SK-N-SH treated with all-trans-retinoic acid at 6 μM for 48 hours (cell line): ENCODE results near the gene CHRNA10.
"Not testable (repeated sequence)": the region's sequence is repeated elsewhere in the genome, so short reads cannot be mapped to it uniquely, and the experiment has no call there.

Experiments used
- ATAC-seq: fragments of 200-7000 bp; cut with Tn5 transposase; 3 replicates; pipeline ENCODE4 v1.9.1; 2020; ENCODE audit warnings: mild to moderate bottlenecking, moderate library complexity
- ARNTL ChIP-seq: fragments of 450-650 bp; formaldehyde crosslinking; IDR thresholded peaks from 2 replicates; pipeline ENCODE4 v1.5.0; 2020; ENCODE audit warnings: low read depth, mild to moderate bottlenecking, moderate library complexity, borderline replicate concordance
- BACH2 ChIP-seq: fragments of 250-450 bp; sonication (Bioruptor Pico); IDR thresholded peaks from 2 replicates; pipeline ENCODE4 v1.9.0; 2021; ENCODE audit warnings: mild to moderate bottlenecking, borderline replicate concordance
- CREB5 ChIP-seq: fragments of 250-450 bp; sonication (Bioruptor Pico); IDR thresholded peaks from 2 replicates; pipeline ENCODE4 v1.5.1; 2020; ENCODE audit warnings: low read depth, mild to moderate bottlenecking, moderate library complexity
- CSRNP3 ChIP-seq: fragments of 250-450 bp; sonication (Bioruptor Pico); IDR thresholded peaks from 2 replicates; pipeline ENCODE4 v1.5.1; 2021; ENCODE audit warnings: mild to moderate bottlenecking, moderate library complexity
- ESRRG ChIP-seq: fragments of 250-450 bp; sonication (Bioruptor Pico); IDR thresholded peaks from 2 replicates; pipeline ENCODE4 v1.6.1; 2021; ENCODE audit warnings: mild to moderate bottlenecking
- GLIS3 ChIP-seq: fragments of 250-450 bp; sonication (Bioruptor Pico); IDR thresholded peaks from 2 replicates; pipeline ENCODE4 v1.5.0; 2020; ENCODE audit warnings: mild to moderate bottlenecking, moderate library complexity
- ISL1 ChIP-seq: fragments of 250-450 bp; sonication (Bioruptor Pico); IDR thresholded peaks from 2 replicates; pipeline ENCODE4 v2.1.2; 2022; ENCODE audit warnings: mild to moderate bottlenecking, moderate library complexity
- OSR1 ChIP-seq: fragments of 250-450 bp; sonication (Bioruptor Pico); IDR thresholded peaks from 2 replicates; pipeline ENCODE4 v1.8.0; 2022; ENCODE audit warnings: moderate library complexity, mild to moderate bottlenecking, inconsistent platforms
- POU6F1 ChIP-seq: fragments of 250-450 bp; sonication (Bioruptor Pico); IDR thresholded peaks from 2 replicates; pipeline ENCODE4 v1.8.0; 2021; ENCODE audit warnings: low read depth, mild to moderate bottlenecking, moderate library complexity, borderline replicate concordance
- PPARA ChIP-seq: fragments of 250-450 bp; sonication (Bioruptor Pico); IDR thresholded peaks from 2 replicates; pipeline ENCODE4 v1.5.0; 2020; ENCODE audit warnings: mild to moderate bottlenecking, borderline replicate concordance
- SNAI2 ChIP-seq: fragments of 250-450 bp; sonication (Bioruptor Pico); IDR thresholded peaks from 2 replicates; pipeline ENCODE4 v1.5.0; 2020; ENCODE audit warnings: mild to moderate bottlenecking, moderate library complexity
- TCF4 ChIP-seq: fragments of 250-450 bp; sonication (Bioruptor Pico); IDR thresholded peaks from 2 replicates; pipeline ENCODE4 v1.8.0; 2021; ENCODE audit warnings: mild to moderate bottlenecking, moderate library complexity, borderline replicate concordance
- TOX ChIP-seq: fragments of 250-450 bp; sonication (Bioruptor Pico); IDR thresholded peaks from 2 replicates; pipeline ENCODE4 v1.8.0; 2021; ENCODE audit warnings: mild to moderate bottlenecking, moderate library complexity, borderline replicate concordance
- TSHZ2 ChIP-seq: fragments of 250-450 bp; sonication (Bioruptor Pico); IDR thresholded peaks from 2 replicates; pipeline ENCODE4 v1.5.0; 2020; ENCODE audit warnings: mild to moderate bottlenecking, moderate library complexity
- ZC3H10 ChIP-seq: fragments of 250-450 bp; sonication (Bioruptor Pico); IDR thresholded peaks from 2 replicates; pipeline ENCODE4 v1.5.1; 2021; ENCODE audit warnings: mild to moderate bottlenecking, moderate library complexity
- ZFP3 ChIP-seq: fragments of 250-450 bp; sonication (Bioruptor Pico); IDR thresholded peaks from 2 replicates; pipeline ENCODE4 v1.5.0; 2020; ENCODE audit warnings: mild to moderate bottlenecking, moderate library complexity
- ZFP30 ChIP-seq: fragments of 450-650 bp; formaldehyde crosslinking; IDR thresholded peaks from 2 replicates; pipeline ENCODE4 v1.5.0; 2022; ENCODE audit warnings: mild to moderate bottlenecking, moderate library complexity
- ZNF565 ChIP-seq: fragments of 450-650 bp; formaldehyde crosslinking; conservative IDR thresholded peaks from 2 replicates; pipeline ENCODE4 v1.5.0; 2020; ENCODE audit warnings: low read depth, mild to moderate bottlenecking, moderate library complexity
- ZNF70 ChIP-seq: fragments of 450-650 bp; formaldehyde crosslinking; IDR thresholded peaks from 2 replicates; pipeline ENCODE4 v1.5.0; 2020; ENCODE audit warnings: mild to moderate bottlenecking, moderate library complexity
- ZNF8 ChIP-seq: fragments of 450-650 bp; formaldehyde crosslinking; IDR thresholded peaks from 2 replicates; pipeline ENCODE4 v1.5.0; 2020; ENCODE audit warnings: mild to moderate bottlenecking, moderate library complexity

The CHRNA10 gene

GRCh38 chr11:3665336-3666022 is 5.7 kb downstream of the CHRNA10 start (continued):
- TF ChIP-seq CSRNP3 (CRISPR knock-in tag) = no peak
- no peak for TF ChIP-seq ZFP30 (CRISPR knock-in tag)
- no peak for TF ChIP-seq ZNF8
- no peak for TF ChIP-seq ZC3H10
- no peak for TF ChIP-seq BACH2 (CRISPR knock-in tag)

- no peak for TF ChIP-seq TOX (CRISPR knock-in tag)
- TF ChIP-seq ISL1 = no peak
- no peak for TF ChIP-seq GLIS3
- ATAC-seq = no peak
Measured at GRCh38 chr11:3664032-3664630, 7.1 kb downstream of the CHRNA10 start.

- TF ChIP-seq TCF4 (CRISPR knock-in tag) (no peak), OSR1 (no peak), GLIS3 (no peak), ARNTL (no peak), PPARA (CRISPR knock-in tag) (no peak), ZNF70 (CRISPR knock-in tag) (no peak), CREB5 (CRISPR knock-in tag) (no peak), ZNF565 (CRISPR knock-in tag) (no peak), ESRRG (CRISPR knock-in tag) (no peak)
- no peak for ATAC-seq
Measured at GRCh38 chr11:3662856-3663255, 8.3 kb downstream of the CHRNA10 start.

GRCh38 chr11:3660960-3661359 is 10.2 kb downstream of the CHRNA10 start:
- TF ChIP-seq SNAI2 (CRISPR knock-in tag) (no peak), ZNF8 (no peak)
- ATAC-seq = no peak; the same call in 2 of the 3 replicates

GRCh38 chr11:3659595-3660515 is 11.3 kb downstream of the CHRNA10 start:
- no peak for ATAC-seq
- TF ChIP-seq PPARA (CRISPR knock-in tag) (no peak), ISL1 (no peak)

- TF ChIP-seq CREB5 (CRISPR knock-in tag) (no peak), PPARA (CRISPR knock-in tag) (no peak), CSRNP3 (CRISPR knock-in tag) (no peak), ZNF70 (CRISPR knock-in tag) (no peak), ISL1 (no peak), ZFP3 (CRISPR knock-in tag) (no peak), TSHZ2 (CRISPR knock-in tag) (no peak), ZFP30 (CRISPR knock-in tag) (no peak), TOX (CRISPR knock-in tag) (no peak), ZNF8 (no peak), POU6F1 (no peak)
- no peak for ATAC-seq
Measured at GRCh38 chr11:3658252-3658651, 12.9 kb downstream of the CHRNA10 start.

GRCh38 chr11:3657331-3657730 is 13.9 kb downstream of the CHRNA10 start:
- not testable (repeated sequence) for ATAC-seq
